ENCODE results near the gene NSD2. TPM values are rescaled to one million over a fixed set of nuclear protein-coding genes. Genes with fewer than 3 reads are reported as not detected.

Gene NSD2
- total and polyA plus RNA-seq, 4 donors = 59.0 to 102 (median 84.1) TPM

DNA sequence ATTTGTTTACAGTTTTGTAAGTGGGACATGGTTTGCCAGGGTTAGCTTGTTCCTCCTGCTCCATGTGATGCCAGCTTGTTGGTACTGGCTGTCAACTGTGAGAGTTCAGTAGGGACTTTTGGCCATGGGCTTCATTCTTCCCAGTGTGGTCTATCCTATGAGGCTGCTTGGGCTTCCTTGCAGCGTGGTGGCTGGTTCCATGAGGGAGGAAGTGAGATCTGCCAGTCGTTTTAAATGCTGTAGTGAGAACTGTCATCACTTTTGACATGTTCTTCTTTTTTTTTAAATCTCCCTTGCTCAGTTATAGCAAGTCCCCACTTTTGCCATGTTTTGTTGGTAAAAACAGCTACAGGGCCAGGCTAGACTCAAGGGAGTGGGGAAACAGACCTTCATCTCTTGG is 15.9 kb downstream of the NSD2 start:
- H3K27me3 ChIP-seq (ENCODE audit: control insufficient read depth, insufficient read depth, low read length) = no peaks in the 10 kb centered on the region
- H3K4me1 ChIP-seq (ENCODE audit: control insufficient read depth, insufficient read depth, low read length) = no peaks in the 10 kb centered on the region
- no CpG with 5 or more reads among the region's 2 CpGs for WGBS (ENCODE audit: insufficient coverage)
- no peak overlapping the region for H3K4me3 ChIP-seq (ENCODE audit: low read depth, low read length)
- H3K36me3 ChIP-seq (ENCODE audit: control insufficient read depth, insufficient read depth, low read length) = peaks cover 3% of the 10 kb centered on the region
- no peak for DNase-seq (ENCODE audit: low read depth in 4 of 6, low spot score in 6 of 6)
- H3K9me3 ChIP-seq (ENCODE audit: control insufficient read depth, insufficient read depth, low read length) = no peaks in the 10 kb centered on the region
- no peak overlapping the region for H3K27ac ChIP-seq (ENCODE audit: low read depth, low read length)

- no peak overlapping the region for H3K4me3 ChIP-seq (ENCODE audit: low read depth, low read length)
- H3K27me3 ChIP-seq (ENCODE audit: control insufficient read depth, insufficient read depth, low read length) = no peaks in the 10 kb centered on the region
- no peaks in the 10 kb centered on the region for H3K4me1 ChIP-seq (ENCODE audit: control insufficient read depth, insufficient read depth, low read length)
- DNase-seq (ENCODE audit: low read depth in 4 of 6, low spot score in 6 of 6) = no peak
- 98% methylated on average over 10 of the region's 11 CpGs for WGBS (ENCODE audit: insufficient coverage)
- H3K9me3 ChIP-seq (ENCODE audit: control insufficient read depth, insufficient read depth, low read length) = no peaks in the 10 kb centered on the region
- H3K27ac ChIP-seq (ENCODE audit: low read depth, low read length) = no peak overlapping the region
- H3K36me3 ChIP-seq (ENCODE audit: control insufficient read depth, insufficient read depth, low read length) = peaks cover 3% of the 10 kb centered on the region
Observed at GRCh38 chr4:1890979-1891570, 19.9 kb downstream of the NSD2 start.

DNA sequence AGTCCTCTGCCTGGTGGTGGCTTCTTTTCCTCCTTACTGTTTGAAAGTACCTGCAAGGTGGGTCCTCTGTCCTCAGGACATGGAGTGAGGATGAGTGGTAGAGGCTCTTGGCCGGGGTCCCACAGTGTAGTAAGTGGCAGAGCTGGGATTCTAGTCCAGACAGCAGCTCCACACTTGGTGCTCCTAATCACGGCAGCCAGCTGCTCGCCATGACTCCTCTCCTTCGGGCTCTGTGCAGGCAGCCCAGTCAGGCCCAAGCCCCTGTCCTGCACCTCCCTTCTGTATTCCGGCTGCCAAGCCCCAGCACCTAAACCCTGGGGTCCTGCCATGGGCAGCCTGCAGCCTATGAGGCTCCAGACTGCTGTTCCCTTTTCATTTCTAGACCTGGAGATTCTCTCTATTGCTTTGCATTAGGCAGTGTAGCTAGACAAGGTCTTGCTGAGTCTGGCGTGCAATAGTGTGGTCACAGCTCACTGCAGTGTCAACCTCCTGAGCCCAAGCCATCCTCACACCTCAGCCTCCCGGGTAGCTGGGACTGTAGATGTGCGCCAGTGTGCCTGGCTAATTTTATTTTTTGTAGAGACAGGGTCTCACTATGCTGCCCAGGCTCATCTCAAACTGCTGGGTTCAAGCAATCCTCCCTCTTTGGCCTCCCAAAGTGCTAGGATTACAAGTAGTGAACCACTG is 24.9 kb downstream of the NSD2 start:
- no peak for DNase-seq (ENCODE audit: low read depth in 4 of 6, low spot score in 6 of 6)
- H3K4me1 ChIP-seq (ENCODE audit: control insufficient read depth, insufficient read depth, low read length) = peaks cover 7% of the 10 kb centered on the region
- no peaks in the 10 kb centered on the region for H3K9me3 ChIP-seq (ENCODE audit: control insufficient read depth, insufficient read depth, low read length)
- H3K36me3 ChIP-seq (ENCODE audit: control insufficient read depth, insufficient read depth, low read length) = peaks cover 8% of the 10 kb centered on the region
- H3K4me3 ChIP-seq (ENCODE audit: low read depth, low read length) = no peak overlapping the region
- H3K27me3 ChIP-seq (ENCODE audit: control insufficient read depth, insufficient read depth, low read length) = no peaks in the 10 kb centered on the region
- WGBS (ENCODE audit: insufficient coverage) = 88% methylated on average over 4 of the region's 8 CpGs
- H3K27ac ChIP-seq (ENCODE audit: low read depth, low read length) = no peak overlapping the region

DNA sequence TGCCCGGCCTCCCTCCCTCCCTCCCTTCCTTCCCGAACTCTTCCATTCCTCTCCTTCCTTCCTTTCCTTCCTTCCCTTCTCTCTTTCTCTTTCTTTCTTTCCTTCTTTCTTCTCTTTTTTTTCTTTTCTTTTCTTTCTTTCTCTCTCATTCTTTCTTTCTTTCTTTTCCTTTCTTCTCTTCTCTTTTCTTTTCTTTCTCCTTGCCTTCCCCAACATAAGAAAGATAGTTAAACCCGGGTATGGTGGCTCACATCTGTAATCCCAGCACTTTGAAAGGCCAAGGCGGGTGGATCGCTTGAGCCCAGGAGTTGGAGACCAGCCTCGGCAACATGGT is 25.4 kb downstream of the NSD2 start:
- H3K36me3 ChIP-seq (ENCODE audit: control insufficient read depth, insufficient read depth, low read length) = peaks cover 13% of the 10 kb centered on the region
- no peaks in the 10 kb centered on the region for H3K9me3 ChIP-seq (ENCODE audit: control insufficient read depth, insufficient read depth, low read length)
- 90% methylated on average over 5 of the region's 6 CpGs for WGBS (ENCODE audit: insufficient coverage)
- no peak overlapping the region for H3K27ac ChIP-seq (ENCODE audit: low read depth, low read length)
- DNase-seq (ENCODE audit: low read depth in 4 of 6, low spot score in 6 of 6) = no peak
- no peak overlapping the region for H3K4me3 ChIP-seq (ENCODE audit: low read depth, low read length)
- H3K4me1 ChIP-seq (ENCODE audit: control insufficient read depth, insufficient read depth, low read length) = peaks cover 10% of the 10 kb centered on the region
- no peaks in the 10 kb centered on the region for H3K27me3 ChIP-seq (ENCODE audit: control insufficient read depth, insufficient read depth, low read length)

- H3K4me1 ChIP-seq (ENCODE audit: control insufficient read depth, insufficient read depth, low read length) = peaks cover 10% of the 10 kb centered on the region
- no peak overlapping the region for H3K4me3 ChIP-seq (ENCODE audit: low read depth, low read length)
- WGBS (ENCODE audit: insufficient coverage) = 86% methylated on average over 2 of the region's 6 CpGs
- H3K27me3 ChIP-seq (ENCODE audit: control insufficient read depth, insufficient read depth, low read length) = no peaks in the 10 kb centered on the region
- peaks cover 27% of the 10 kb centered on the region for H3K36me3 ChIP-seq (ENCODE audit: control insufficient read depth, insufficient read depth, low read length)
- no peaks in the 10 kb centered on the region for H3K9me3 ChIP-seq (ENCODE audit: control insufficient read depth, insufficient read depth, low read length)
- DNase-seq (ENCODE audit: low read depth in 4 of 6, low spot score in 6 of 6) = no peak
- no peak overlapping the region for H3K27ac ChIP-seq (ENCODE audit: low read depth, low read length)
Observed at GRCh38 chr4:1898007-1898406, 26.8 kb downstream of the NSD2 start.

DNA sequence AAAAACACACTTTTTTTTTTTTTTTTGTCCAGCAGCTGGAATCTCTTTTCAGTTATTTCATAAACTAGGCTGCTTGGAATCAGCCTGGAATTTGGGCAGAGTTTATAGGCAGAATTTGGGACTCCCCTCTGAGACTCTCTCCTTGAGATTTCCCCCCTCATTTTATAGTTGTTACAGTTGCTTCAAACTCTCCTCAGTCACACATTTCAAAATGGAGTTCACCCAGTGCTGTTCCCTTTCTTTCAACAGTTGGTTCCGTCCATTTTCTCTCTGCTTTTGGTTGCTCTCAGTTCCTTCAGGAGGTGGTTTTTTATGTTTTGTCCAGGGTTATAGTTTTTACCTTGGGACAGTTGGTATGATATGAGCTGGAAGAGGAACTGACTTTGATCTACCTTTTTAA is 27.5 kb downstream of the NSD2 start:
- Histone ChIP-seq H3K4me1 (ENCODE audit: control insufficient read depth, insufficient read depth, low read length) (peaks cover 10% of the 10 kb centered on the region), H3K36me3 (ENCODE audit: control insufficient read depth, insufficient read depth, low read length) (peaks cover 32% of the 10 kb centered on the region), H3K27ac (ENCODE audit: low read depth, low read length) (no peak overlapping the region), H3K9me3 (ENCODE audit: control insufficient read depth, insufficient read depth, low read length) (no peaks in the 10 kb centered on the region), H3K4me3 (ENCODE audit: low read depth, low read length) (no peak overlapping the region), H3K27me3 (ENCODE audit: control insufficient read depth, insufficient read depth, low read length) (no peaks in the 10 kb centered on the region)
- no peak for DNase-seq (ENCODE audit: low read depth in 4 of 6, low spot score in 6 of 6)
- WGBS (ENCODE audit: insufficient coverage) = no CpG with 5 or more reads among the region's 1 CpG

- DNase-seq (ENCODE audit: low read depth in 4 of 6, low spot score in 6 of 6) = peak; percentile 19 to 88 (median 39)
- no peaks in the 10 kb centered on the region for H3K27me3 ChIP-seq (ENCODE audit: control insufficient read depth, insufficient read depth, low read length)
- no peak overlapping the region for H3K27ac ChIP-seq (ENCODE audit: low read depth, low read length)
- WGBS (ENCODE audit: insufficient coverage) = 61% methylated on average over 6 of the region's 15 CpGs
- peaks cover 39% of the 10 kb centered on the region for H3K36me3 ChIP-seq (ENCODE audit: control insufficient read depth, insufficient read depth, low read length)
- H3K9me3 ChIP-seq (ENCODE audit: control insufficient read depth, insufficient read depth, low read length) = no peaks in the 10 kb centered on the region
- H3K4me1 ChIP-seq (ENCODE audit: control insufficient read depth, insufficient read depth, low read length) = peaks cover 10% of the 10 kb centered on the region
- no peak overlapping the region for H3K4me3 ChIP-seq (ENCODE audit: low read depth, low read length)
Observed at GRCh38 chr4:1899149-1900086, 28.2 kb downstream of the NSD2 start.

DNA sequence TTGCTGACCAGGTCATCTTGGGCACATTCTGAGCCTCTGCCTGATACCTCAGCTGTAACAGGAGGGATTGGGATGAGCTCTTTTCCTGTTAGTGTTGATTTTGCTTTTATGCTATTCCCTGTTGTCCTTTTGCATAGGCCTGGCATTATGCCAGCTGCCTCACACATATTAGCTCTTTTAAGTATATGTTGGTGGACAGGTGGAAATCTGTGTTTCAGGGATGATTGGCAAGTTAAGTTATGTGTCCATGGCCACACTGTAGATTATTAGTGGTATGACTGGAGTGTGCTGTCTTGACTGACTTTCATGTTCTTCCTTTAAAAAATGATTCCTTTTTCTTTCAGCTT is 28.9 kb downstream of the NSD2 start:
- peaks cover 40% of the 10 kb centered on the region for H3K36me3 ChIP-seq (ENCODE audit: control insufficient read depth, insufficient read depth, low read length)
- no peak overlapping the region for H3K27ac ChIP-seq (ENCODE audit: low read depth, low read length)
- no peaks in the 10 kb centered on the region for H3K27me3 ChIP-seq (ENCODE audit: control insufficient read depth, insufficient read depth, low read length)
- H3K9me3 ChIP-seq (ENCODE audit: control insufficient read depth, insufficient read depth, low read length) = no peaks in the 10 kb centered on the region
- no peak overlapping the region for H3K4me3 ChIP-seq (ENCODE audit: low read depth, low read length)
- H3K4me1 ChIP-seq (ENCODE audit: control insufficient read depth, insufficient read depth, low read length) = peaks cover 10% of the 10 kb centered on the region
- DNase-seq (ENCODE audit: low read depth in 4 of 6, low spot score in 6 of 6) = peak in 1 of 6 donors; percentile 4

DNA sequence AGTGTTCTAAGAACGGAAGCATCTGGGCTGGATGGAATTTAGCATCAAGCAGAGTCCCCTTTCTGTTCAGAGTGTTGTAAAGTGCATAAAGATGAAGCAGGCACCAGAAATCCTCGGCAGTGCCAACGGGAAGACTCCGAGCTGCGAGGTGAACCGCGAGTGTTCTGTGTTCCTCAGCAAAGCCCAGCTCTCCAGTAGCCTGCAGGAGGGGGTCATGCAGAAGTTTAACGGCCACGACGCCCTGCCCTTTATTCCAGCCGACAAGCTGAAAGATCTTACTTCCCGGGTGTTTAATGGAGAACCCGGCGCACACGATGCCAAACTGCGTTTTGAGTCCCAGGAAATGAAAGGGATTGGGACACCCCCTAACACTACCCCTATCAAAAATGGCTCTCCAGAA is 29.4 kb downstream of the NSD2 start:
- no peak overlapping the region for H3K4me3 ChIP-seq (ENCODE audit: low read depth, low read length)
- peaks cover 13% of the 10 kb centered on the region for H3K4me1 ChIP-seq (ENCODE audit: control insufficient read depth, insufficient read depth, low read length)
- no peaks in the 10 kb centered on the region for H3K9me3 ChIP-seq (ENCODE audit: control insufficient read depth, insufficient read depth, low read length)
- peaks cover 45% of the 10 kb centered on the region for H3K36me3 ChIP-seq (ENCODE audit: control insufficient read depth, insufficient read depth, low read length)
- DNase-seq (ENCODE audit: low read depth in 4 of 6, low spot score in 6 of 6) = no peak
- H3K27me3 ChIP-seq (ENCODE audit: control insufficient read depth, insufficient read depth, low read length) = no peaks in the 10 kb centered on the region
- 43% methylated on average over 16 of the region's 16 CpGs for WGBS (ENCODE audit: insufficient coverage)
- H3K27ac ChIP-seq (ENCODE audit: low read depth, low read length) = no peak overlapping the region
